ENCODE results near the gene RERE. TPM values are rescaled to one million over a fixed set of nuclear protein-coding genes. Genes with fewer than 3 reads are reported as not detected.
"Not testable (repeated sequence)": the region's sequence is repeated elsewhere in the genome, so short reads cannot be mapped to it uniquely, and the experiment has no call there.

Gene RERE
- total RNA-seq, 4 donors from 2014 or later, result 118 to 244 (median 131) TPM

DNA sequence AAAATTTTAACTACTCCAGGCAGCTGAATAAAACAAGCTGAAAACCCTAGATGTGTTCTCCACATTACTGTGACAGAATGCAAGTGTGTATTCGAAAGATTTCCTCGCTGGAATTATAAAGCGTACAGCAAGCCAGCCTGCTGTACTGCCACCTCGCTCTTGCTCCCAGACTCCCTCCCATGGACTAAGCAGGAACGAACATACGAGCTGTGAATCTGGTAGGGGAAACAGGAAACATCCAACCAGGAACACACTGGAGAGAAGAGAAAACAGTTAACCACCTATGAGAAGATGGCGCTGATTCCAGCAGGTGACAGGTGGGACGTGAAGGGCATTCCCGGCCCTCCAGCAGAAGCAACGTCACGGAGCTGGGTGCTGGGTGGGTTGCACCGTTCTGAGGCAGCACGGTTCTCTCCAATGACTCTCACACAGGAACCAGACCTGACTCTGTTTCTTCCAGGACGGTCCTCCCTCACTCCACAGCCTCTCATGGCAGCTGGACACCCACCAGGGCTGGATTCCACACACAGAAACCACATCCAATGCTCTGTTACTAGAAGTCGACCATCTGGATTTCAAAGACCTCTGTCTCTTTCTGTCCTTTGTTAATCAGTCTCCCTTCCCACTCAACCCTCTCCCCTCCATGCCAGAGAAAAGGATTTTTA, 219.2 kb downstream of the RERE start:
- 45 to 62% methylated on average over 15 of the region's 15 CpGs for WGBS, 2 donors
- intact Hi-C loops (cut with DNase I), result no loop called here
- TF ChIP-seq POLR2A (IDR thresholded peaks at IDR 0.05), result no peak
- TF ChIP-seq, protein P1, sequence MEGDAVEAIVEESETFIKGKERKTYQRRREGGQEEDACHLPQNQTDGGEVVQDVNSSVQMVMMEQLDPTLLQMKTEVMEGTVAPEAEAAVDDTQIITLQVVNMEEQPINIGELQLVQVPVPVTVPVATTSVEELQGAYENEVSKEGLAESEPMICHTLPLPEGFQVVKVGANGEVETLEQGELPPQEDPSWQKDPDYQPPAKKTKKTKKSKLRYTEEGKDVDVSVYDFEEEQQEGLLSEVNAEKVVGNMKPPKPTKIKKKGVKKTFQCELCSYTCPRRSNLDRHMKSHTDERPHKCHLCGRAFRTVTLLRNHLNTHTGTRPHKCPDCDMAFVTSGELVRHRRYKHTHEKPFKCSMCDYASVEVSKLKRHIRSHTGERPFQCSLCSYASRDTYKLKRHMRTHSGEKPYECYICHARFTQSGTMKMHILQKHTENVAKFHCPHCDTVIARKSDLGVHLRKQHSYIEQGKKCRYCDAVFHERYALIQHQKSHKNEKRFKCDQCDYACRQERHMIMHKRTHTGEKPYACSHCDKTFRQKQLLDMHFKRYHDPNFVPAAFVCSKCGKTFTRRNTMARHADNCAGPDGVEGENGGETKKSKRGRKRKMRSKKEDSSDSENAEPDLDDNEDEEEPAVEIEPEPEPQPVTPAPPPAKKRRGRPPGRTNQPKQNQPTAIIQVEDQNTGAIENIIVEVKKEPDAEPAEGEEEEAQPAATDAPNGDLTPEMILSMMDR (IDR thresholded peaks at IDR 0.05), result peak in 3 of 6 experiments; percentile 33 to 42 (median 36)

GRCh38 chr1:8597455-8597854, 220.0 kb downstream of the RERE start:
- TF ChIP-seq, protein P1 (IDR thresholded peaks at IDR 0.05), result no peak
- no peak for TF ChIP-seq POLR2A (IDR thresholded peaks at IDR 0.05)
- 84 to 86% methylated on average over 4 of the region's 4 CpGs for WGBS, 2 donors

More for the DNA sequence above, 219.2 kb downstream of the RERE start:
- Histone ChIP-seq H3K36me3 (no peaks in the 10 kb centered on the region), H3K4me3 (replicated peaks in 1 of 3) (no peak overlapping the region), H3K27me3 (no peaks in the 10 kb centered on the region), H3K4me1 (peaks cover 30 to 31% of the 10 kb centered on the region in 2 donors), H3K27ac (peak overlapping the region in 1 of 3 donors; percentile 56), H3K9me3 (no peaks in the 10 kb centered on the region)
- DNase-seq, result peak; percentile 29 to 44

DNA sequence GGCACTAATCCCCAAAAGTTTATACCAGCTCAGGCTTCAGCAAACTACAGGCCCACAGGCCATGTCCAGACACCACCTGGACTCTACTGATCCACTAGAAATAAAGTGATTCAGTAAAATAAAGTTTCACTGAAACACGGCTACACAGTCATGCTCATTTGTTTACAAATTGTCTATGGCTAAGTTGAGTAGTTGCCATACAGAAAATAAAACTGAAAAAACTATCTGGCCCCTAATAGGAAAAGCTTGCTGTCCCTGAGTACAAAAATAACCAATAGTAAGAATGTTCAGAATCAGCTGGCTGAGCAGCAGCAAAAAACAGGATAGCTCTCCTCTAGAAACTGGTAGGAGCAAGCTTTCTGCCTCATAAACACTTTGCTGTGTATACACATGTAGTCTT, 221.5 kb downstream of the RERE start:
- DNase-seq, result peak; percentile 16 to 25
- no peaks in the 10 kb centered on the region for H3K27me3 ChIP-seq
- H3K4me1 ChIP-seq, result peaks cover 30 to 31% of the 10 kb centered on the region in 2 donors
- intact Hi-C loops (cut with DNase I), result no loop called here
- no peaks in the 10 kb centered on the region for H3K9me3 ChIP-seq
- peak overlapping the region; percentile 31 to 47 (median 35) for H3K27ac ChIP-seq
- H3K36me3 ChIP-seq, result no peaks in the 10 kb centered on the region
- H3K4me3 ChIP-seq (replicated peaks in 1 of 3), result no peak overlapping the region
- TF ChIP-seq, protein P1 (IDR thresholded peaks at IDR 0.05), result no peak
- no peak for TF ChIP-seq POLR2A (IDR thresholded peaks at IDR 0.05)
- 18 to 24% methylated on average over 1 of the region's 1 CpG for WGBS, 2 donors

More at GRCh38 chr1:8597455-8597854, 220.0 kb downstream of the RERE start:
- Histone ChIP-seq H3K4me1 (peaks cover 30 to 31% of the 10 kb centered on the region in 2 donors), H3K27ac (peak overlapping the region in 1 of 3 donors; percentile 56), H3K9me3 (no peaks in the 10 kb centered on the region), H3K27me3 (no peaks in the 10 kb centered on the region), H3K4me3 (replicated peaks in 1 of 3) (no peak overlapping the region), H3K36me3 (no peaks in the 10 kb centered on the region)
- intact Hi-C loops (cut with DNase I), result no loop called here
- DNase-seq, result no peak

- intact Hi-C loops (cut with DNase I), result no loop called here
- Histone ChIP-seq H3K36me3 (no peaks in the 10 kb centered on the region), H3K27ac (peak overlapping the region; percentile 31 to 47 (median 35)), H3K27me3 (no peaks in the 10 kb centered on the region), H3K9me3 (no peaks in the 10 kb centered on the region), H3K4me1 (peaks cover 29 to 30% of the 10 kb centered on the region in 2 donors), H3K4me3 (replicated peaks in 1 of 3) (no peak overlapping the region)
- TF ChIP-seq, protein P1 (IDR thresholded peaks at IDR 0.05), result no peak
- no peak for TF ChIP-seq POLR2A (IDR thresholded peaks at IDR 0.05)
- DNase-seq, result no peak
Observed at GRCh38 chr1:8595332-8595731, 222.1 kb downstream of the RERE start.

GRCh38 chr1:8593292-8593691, 224.1 kb downstream of the RERE start:
- peaks cover 17 to 19% of the 10 kb centered on the region in 2 donors for H3K4me1 ChIP-seq
- H3K27ac ChIP-seq; H3K36me3 ChIP-seq; H3K27me3 ChIP-seq; intact Hi-C loops (cut with DNase I); H3K4me3 ChIP-seq (replicated peaks in 1 of 3); H3K9me3 ChIP-seq; DNase-seq: not testable (repeated sequence)
- WGBS, 2 donors, result 96% methylated on average over 3 of the region's 3 CpGs

Measured in thyroid gland (tissue), 4 donors.